DMS153 treated with DMSO at 0.1 percent for 48 hours (cell line): ENCODE measurements around the gene IFIT3.

Experiments used
- DNase-seq: peaks from one replicate; lab custom pipeline; 2025; ENCODE audit not compliant: unreplicated experiment; lab: John Stamatoyannopoulos, UW

IFIT3 gene

DNA sequence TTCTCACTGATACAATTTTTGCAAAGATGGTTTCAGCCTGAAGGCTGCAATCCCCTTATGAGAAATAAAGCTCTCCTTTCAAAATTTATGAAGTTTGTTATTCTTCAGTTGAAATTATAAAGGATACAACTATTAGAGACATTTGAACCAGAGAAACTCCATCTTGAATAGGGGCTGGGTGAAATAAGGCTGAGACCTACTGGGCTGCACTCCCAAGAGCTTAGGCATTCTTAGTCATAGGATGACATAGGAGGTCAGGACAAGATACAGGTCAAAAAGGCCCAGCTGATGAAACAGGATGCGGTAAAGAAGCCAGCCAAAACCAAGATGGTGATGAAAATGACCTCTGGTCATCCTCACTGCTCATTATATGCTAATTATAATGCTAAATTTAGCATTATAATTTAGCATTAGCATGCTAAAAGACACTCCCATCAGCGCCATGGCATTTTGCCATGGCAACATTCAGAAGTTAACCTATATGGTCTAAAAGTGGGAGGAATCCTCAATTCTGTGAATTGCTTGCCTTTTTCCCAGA is 27.7 kb downstream of the IFIT3 start:
- no peak for DNase-seq

DNA sequence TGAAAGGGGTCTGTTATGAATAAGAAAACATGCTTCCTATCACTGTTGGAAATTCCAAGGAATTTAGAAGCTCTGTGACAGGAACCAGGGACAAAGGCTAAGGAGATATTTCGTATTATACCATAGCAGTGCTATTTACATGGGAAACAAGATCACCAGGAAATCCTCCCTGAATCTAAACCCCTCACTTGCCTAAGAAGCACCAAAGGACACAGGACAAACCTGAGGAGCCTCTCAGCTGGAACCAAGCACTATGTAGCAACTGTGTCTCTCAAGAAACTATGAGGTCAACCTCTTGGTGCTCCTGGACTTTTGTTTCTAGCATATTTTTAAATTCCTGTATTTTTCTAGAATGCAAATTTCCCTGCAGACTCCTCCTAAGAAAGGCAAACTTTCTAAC is 29.3 kb downstream of the IFIT3 start:
- no peak for DNase-seq

DNA sequence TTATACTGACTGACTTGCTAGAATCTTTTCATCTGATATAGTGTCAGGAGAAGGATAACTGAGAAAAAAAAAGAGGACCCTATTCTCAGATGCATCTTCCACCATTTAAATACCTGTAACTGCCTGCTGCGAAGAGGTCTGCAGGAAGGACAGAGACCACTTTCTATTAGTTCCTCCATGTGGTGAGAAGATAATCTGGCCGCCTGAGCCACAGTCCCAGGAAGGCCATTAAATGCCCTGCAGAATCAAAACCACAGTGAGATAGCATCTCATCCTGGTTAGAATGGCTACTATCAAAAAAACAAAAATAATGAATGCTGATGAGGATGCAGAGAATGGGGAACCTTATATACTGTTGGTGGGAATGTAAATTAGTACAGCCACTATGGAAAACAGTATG is 30.2 kb downstream of the IFIT3 start:
- DNase-seq, result no peak

DNA sequence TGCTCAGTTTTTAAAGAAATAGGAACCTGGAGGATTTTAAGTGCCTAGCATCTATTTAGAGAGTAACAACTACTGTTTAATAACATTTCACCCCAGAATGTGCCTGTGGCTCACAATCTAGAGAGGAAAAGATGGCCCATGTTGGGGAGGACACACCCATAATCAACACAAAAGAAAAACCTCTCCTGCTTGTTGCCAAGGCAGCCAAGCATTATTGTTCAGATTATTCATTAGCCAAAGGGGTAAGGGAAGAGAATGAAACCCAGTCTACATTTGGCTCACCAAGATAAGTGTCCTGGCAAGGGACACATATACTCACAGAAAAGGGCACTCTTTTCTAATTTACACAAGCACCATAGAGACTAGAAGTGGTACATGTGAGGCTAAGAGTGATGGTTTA is 32.4 kb downstream of the IFIT3 start:
- no peak for DNase-seq

DNA sequence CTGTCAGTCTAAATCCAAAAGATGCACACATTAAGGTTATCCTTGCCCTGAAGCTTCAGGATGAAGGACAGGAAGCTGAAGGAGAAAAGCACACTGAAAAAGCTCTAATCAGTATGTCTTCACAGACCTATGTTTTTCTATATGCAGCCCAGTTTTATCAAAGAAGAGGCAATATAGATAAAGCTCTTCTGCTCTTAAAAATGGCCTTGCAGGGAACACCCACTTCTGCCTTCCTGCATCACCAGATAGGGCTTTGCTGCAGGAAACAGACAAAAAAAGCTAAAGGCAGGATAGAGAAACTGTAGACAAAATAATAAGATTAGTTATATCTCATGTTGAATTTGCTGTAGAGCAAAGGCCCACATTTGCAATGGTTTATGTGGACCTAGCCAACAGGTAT is 35.1 kb downstream of the IFIT3 start:
- DNase-seq, result no peak

DNA sequence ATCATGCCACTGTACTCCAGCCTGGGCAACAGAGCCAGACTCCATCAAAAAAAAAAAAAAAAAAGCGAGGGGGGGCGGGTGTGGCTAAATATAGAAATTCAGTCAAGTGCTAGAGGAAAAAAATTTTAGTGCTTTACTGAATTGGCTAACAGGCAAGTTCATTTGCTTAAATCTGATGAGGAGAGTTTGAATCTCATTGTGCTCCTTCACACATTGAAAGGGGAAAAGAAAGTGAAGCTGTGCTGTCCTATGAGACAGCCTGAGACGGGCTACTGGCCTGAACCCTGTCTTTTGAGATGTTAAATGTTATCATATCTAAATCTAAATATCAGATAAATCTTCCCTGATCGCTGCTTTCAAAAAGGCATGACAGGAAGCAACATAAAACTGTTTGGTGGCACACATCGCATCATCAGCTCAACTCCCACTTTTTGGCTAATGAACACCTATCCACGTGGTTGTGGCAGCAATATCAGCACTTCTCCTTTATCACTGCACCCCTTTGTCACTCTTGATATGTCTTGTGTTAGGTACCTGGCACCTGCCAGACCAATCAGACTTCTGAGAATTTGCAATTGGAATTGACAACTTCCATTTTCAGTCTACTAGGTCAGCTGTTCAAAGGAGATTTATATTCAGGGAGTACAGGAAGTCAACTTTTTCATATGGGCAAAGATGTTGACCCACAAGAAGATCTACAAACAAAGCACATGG is 36.1 kb downstream of the IFIT3 start:
- no peak for DNase-seq

DNA sequence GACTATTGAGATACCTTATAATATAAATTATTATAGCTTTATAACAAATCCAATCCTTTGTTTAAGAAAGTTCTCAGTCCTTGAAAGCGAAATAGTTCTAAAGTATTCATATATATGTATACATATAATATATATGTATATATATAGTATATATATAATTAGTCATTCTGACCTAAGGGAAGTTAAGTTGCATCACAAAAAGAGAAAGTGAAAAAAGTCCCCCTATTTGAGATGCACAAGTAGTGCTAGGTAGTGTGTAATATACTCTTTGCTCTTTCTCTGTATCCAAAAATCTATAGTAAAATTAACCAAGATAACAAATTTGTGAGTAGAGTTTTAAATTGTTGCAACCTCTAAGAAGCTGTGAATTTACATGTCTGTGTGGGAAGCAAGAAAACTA is 36.7 kb downstream of the IFIT3 start:
- no peak for DNase-seq

DNA sequence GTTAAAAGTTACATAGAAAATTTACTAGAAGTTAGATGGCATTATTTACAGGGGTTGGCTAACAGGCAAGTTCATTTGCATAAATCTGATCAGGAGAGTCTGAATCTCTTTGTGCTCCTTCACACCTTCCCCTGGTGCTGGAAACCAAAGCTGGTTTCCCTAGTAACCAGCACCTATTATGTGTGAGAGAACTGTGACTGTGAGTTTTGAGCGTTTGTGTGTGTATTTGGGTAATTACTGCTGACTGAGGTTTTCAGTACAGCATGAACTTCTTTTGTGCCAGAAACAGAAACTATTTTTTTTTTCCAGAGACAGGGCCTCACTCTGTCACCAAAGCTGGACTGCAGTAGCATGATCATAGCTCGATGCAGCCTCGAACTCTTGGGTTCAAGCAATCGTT is 39.7 kb downstream of the IFIT3 start:
- no peak for DNase-seq

DNA sequence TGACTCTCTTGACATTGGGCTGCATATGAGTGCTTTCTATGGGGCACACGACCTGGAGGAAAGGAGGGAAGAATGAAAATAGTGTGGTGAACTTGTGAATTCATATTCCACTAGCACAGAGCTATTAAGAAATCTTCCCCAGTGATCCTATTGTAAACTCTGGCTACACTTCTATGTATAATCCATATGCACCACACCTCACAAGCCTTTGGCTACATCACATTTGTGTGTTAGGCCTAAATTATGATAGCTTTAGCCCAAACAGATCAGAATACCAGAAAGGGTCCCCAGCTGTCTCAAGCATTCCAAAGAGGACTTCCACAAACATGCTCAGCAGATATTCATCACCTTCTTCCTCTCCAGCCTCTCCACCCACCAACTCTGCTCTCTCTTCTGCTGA is 40.3 kb downstream of the IFIT3 start:
- DNase-seq, result no peak

DNA sequence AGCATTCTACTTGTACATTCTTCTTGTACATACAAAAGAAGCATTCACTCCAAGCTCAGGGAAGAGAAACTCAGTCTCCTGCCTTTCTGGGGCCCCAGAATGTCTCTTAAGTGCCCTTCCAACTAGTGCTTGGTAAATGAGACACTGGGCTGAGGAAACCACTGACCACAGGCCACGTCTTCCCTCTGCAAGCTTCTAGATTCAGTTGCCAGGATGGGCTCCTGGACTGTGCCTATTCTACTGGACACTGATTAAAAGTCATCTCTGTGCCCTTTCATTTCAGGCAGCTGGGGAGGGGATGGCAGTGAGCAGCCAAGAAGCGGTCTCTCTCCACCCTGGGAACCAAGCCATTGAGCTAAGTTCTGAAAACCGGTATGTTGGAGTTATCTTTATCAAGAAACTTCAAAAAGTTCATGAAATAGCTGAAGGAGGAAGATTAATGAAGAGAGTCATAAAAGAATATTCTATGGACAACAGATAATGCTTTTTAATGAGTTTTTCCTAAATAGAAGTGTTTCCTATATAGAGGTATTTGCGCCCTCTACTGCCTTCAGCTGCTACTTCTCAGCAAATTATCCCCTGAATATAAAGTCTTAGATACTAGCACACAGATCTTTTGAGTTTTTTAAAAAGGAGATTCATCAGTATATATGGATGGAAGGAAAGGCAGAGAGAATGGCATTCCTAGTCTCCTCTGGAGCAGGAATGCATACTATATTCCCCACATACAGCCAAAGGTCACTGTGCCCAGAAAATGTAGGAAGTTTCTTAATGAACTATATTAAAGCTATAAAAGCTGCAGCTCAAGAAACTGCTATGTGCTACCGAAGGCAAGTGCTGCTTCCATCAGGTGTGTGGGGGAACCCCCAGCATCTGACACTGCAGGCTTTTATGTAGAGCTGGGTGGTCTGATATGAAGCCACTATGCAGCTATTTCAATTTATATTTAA is 41.6 kb downstream of the IFIT3 start:
- no peak for DNase-seq

DNA sequence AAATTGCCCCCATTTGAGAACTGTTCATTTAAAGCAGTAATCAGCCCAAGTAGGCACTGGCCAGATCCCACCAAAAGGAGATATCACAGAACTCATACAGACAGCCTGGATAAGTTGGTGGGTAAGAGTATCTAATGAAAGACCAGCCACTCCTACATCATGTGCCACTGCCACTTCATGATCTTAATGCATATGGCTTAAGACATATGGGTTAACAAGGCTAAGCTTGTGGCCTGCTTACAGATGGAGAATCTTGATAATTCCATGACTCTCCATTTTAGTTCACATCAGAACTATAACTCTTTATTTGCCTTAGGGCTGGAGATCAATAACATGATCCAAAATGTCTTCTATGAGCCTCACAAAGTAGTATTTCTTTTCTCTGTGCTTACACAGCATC is 43.3 kb downstream of the IFIT3 start:
- no peak for DNase-seq

DNA sequence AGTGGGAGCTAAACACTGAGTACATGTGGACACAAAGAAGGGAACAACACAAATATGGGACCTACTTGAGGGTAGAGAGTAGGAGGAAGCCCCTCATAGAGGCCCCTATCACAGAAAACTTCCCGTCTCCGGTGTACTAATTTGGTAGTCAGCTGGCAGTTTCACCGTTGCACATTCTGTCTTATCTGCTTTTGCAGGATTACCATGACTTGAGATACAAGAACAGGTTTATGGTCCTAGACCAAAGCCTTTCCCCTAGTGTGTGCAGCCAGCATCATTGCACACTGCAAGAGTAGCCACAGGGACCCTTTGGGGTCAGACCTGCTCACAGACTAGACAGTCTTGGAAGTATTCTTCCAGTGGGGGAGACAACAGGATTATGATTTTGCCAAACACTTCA is 44.2 kb downstream of the IFIT3 start:
- no peak for DNase-seq

DNA sequence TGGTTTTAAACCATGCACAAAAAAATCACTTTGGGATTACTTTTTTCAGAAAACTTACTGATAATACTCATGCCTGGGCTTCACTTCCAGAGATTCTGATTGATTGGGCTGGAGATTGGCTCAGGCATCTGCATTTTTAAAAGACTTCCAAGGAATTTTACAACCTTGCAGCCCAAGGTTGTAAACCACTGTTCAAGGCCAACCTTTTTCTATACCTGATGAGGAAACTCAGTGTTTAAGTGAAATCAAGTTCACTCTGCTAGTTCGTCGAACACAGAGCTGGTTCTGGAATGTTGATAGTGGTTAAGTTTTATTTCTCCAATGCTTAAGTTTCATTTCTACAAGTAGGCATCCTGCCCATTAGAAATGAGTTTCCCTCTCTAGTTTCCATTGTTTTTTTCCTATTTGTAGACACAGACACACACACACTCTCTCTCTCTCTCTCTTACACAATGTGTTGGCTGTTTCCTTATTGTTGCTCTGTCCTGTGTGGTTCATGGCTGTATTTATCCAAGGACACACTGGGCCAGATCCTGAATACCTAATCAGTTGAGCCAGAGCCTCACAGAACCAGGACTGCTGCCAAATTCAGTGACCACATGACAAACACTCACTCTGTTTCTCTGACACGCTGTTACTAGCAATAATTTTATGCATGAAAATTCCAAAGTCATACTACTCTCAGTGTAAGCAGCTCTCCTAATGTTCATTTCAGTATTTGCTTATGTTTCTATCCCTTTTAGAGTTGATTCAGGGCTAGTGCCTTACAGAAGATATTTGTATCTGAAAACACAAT is 46.3 kb downstream of the IFIT3 start:
- DNase-seq, result peak; percentile 71

DNA sequence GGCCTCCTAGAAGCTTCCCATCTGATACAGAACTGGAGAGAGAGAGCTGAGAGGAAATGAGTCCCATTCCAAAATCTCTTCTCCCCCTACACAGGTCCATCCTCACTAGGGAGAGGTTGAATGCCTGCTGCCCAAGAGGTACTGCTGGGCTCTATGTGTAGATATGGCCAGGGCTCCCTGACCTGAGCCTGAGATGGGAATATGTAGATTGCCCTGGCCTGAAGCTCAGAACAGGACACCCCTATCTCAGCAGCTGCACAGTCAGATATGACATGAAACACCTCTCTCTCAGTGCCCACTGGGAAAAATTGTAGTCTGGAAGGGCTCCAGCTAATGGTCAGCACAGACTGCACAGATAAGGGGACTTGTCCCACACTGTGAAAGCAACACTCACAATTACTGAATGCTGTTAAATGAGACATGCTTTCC is 46.9 kb downstream of the IFIT3 start:
- no peak for DNase-seq

DNA sequence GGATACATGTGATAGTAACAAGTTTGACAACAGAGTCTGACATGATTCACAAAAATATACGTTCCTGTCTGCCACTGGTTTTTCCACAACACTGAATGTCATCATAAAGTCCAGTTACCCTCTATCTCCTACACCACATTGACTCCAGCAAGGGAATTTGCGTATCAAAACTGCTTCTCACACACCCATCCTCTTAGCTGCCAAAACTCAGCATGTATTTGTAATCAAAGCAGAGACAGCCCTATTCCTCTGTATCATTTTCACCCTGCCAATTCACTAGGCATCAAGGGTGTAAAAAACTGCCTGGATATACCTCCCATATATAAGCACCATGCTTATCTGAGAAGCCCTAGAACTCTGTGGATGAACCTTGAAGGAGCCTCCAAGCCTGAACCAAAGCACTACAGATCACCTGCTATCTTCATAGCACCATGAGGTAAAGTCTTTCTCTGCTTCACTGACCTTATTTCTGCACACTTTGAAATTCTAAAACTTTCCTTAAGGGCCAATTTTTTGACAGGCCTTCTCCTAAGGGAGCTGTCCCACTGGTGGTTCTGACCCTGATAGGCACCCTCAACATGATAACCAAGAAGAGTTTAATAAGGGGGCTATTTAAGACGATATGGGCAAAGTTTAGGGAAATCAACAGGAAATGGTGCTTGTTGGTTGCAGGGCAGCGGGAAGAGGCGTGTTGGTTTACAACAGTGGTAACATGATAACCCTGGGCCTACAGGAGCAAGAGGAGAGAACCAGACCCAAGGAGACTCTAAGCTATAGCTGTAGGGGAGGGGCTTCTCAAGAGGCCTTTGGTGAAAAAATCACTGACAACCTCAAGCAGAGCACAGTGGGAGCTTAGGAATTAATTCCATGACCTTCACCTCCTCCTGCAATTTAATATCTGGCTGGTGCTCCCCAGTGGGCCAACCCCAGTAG is 50.2 kb downstream of the IFIT3 start, which contains the start of gene IFIT1B:
Gene IFIT1B (plus strand): TSS at position 352 of the 933 bp plus-strand sequence. CDS start 80 bp downstream, at position 432.
- no peak for DNase-seq

DNA sequence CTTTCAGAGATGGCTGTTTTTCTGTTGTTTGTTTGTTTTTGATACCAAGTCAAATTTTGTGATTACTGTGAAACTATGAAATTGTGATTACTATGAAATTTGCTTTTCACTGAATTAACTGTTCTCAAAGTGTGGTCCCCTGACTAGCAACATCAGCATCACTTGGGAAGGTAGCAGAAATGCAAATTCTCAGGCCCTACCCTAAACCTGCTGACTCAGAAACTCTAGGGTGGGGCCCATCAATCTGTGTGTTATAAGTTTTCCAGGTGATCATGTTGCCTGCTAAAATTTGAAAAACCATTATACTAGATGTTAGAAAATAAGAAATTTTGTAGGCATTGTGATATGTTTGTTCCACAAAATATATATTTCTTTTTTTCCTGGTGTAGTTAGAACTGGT is 51.3 kb downstream of the IFIT3 start:
- no peak for DNase-seq

DNA sequence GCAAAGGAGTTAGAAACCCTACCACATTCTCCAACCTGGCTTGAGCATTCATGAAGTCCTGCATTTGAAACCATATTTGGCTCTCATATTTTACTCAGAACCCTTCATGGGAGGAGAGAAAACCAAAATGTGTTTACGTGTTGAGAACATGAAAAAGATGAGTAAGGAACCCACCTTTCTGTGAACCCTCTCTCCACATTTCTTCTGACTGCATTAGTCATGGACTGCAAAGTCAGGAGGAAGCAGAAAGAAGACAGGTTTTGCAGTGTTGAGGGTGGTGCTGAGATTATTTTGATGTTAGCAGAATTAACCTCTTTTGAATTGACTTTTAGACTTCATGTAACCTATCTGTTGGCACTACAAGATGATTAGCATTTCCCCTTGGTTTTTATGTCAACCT is 55.0 kb downstream of the IFIT3 start:
- no peak for DNase-seq

DNA sequence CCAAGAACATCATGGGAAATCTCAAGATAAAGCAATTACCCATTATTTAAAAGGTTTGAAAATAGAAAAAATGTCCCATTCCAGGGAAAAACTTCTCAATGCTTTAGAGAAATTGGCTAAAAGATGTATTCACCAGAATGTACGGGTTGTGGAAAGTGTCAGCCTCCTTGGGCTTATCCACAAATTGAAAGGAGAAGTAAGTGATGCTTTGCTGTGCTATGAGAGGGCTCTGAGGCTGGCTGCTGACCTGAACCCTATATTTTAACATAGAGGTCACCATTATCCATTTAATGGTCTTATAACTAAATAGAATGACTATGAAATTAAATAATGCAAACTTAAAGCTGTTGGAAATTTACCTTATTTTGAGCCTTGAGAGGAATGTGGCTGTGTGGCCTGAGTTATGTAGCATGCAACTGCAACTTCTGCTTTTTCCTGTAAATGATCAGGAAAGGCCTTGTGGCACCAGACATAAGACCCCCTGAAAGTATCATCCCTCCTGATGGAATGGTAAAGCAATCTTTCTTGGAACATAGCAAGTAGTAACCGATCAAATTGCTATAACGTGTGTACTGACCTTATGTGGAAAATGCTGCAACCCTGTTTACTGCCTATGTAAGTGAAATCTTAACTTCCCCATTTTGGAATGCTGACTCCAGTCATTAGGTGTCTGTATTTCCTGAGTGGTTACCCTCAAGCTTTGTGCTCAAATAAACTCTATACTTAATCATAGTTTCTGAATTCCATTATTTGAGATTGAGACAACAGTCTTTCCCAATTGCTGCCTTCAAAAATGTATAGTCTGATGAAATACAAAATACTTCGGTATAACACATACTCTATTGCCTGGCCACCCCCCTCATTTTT is 56.9 kb downstream of the IFIT3 start:
- DNase-seq, result no peak

DNA sequence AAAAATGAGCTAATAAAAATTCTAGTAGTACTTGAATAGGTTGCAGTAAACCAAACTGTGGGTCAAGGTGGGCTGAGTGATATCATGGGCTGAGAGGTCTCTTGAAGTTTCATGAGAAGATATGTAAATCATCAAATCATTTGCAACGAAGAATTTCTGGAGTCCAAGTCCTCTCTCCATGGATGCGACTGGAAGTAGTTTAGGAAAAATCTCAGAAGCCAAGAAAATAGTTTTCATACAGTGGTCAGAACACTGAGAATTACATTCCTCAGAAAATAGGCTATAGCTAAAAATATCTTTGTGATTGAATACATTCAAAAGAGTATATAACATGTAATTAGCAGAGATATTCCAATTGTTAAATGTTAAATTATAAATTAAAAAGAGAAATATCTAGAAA is 61.0 kb downstream of the IFIT3 start:
- DNase-seq, result no peak
